ENCODE results near the gene MDH2.
A peak's percentile ranks its signal among the peaks of the same experiment; 100 is the strongest.
"Not testable (repeated sequence)": the region's sequence is repeated elsewhere in the genome, so short reads cannot be mapped to it uniquely, and the experiment has no call there.

MDH2 gene

GRCh38 chr7:76047811-76048667 lies at the start of gene MDH2, which contains the start of gene STYXL1:
MDH2 (plus strand) TSS chr7:76048106; CDS start chr7:76048161, 55 bp downstream.
STYXL1 (minus strand) TSS chr7:76048000; CDS start chr7:76030523, 17,477 bp downstream.
- DNase-seq: peak; percentile 97 to 98 (median 98)

- no peak for DNase-seq
Measured at GRCh38 chr7:76000566-76000965, 47.3 kb upstream of the MDH2 start.

GRCh38 chr7:76002139-76002538 lies 45.8 kb upstream of the MDH2 start:
- no peak for DNase-seq

- DNase-seq: no peak
Measured at GRCh38 chr7:76002822-76003221, 45.1 kb upstream of the MDH2 start.

- DNase-seq: no peak
Measured at GRCh38 chr7:76003351-76003750, 44.6 kb upstream of the MDH2 start.

- DNase-seq: not testable (repeated sequence)
Measured at GRCh38 chr7:76005004-76005403, 42.9 kb upstream of the MDH2 start.

GRCh38 chr7:76008156-76008687 lies 39.7 kb upstream of the MDH2 start:
- DNase-seq: no peak

- DNase-seq: no peak
Measured at GRCh38 chr7:76009672-76010600, 38.0 kb upstream of the MDH2 start.

- DNase-seq: no peak
Measured at GRCh38 chr7:76011442-76011861, 36.5 kb upstream of the MDH2 start.

GRCh38 chr7:76016191-76016947 lies 31.5 kb upstream of the MDH2 start:
- no peak for DNase-seq

- not testable (repeated sequence) for DNase-seq
Measured at GRCh38 chr7:76018520-76018919, 29.4 kb upstream of the MDH2 start.

- DNase-seq: peak; percentile 81 to 87 (median 82)
Measured at GRCh38 chr7:76020031-76020714, 27.7 kb upstream of the MDH2 start.

GRCh38 chr7:76022026-76022780 lies 25.7 kb upstream of the MDH2 start:
- no peak for DNase-seq

- DNase-seq: peak; percentile 85 to 88 (median 87)
Measured at GRCh38 chr7:76023002-76023401, 24.9 kb upstream of the MDH2 start.

GRCh38 chr7:76029682-76030081 lies 18.2 kb upstream of the MDH2 start:
- DNase-seq: not testable (repeated sequence)

- DNase-seq: no peak
Measured at GRCh38 chr7:76031964-76032363, 15.9 kb upstream of the MDH2 start.

- peak; percentile 16 to 32 (median 17) for DNase-seq
Measured at GRCh38 chr7:76037310-76037709, 10.6 kb upstream of the MDH2 start.

GRCh38 chr7:76040126-76040525 lies 7.8 kb upstream of the MDH2 start:
- DNase-seq: no peak

- DNase-seq: peak; percentile 27 to 45 (median 38)
Measured at GRCh38 chr7:76044375-76044865, 3.5 kb upstream of the MDH2 start.

- DNase-seq: peak; percentile 40 to 51 (median 47)
Measured at GRCh38 chr7:76047305-76047810, 548 bp upstream of the MDH2 start.

GRCh38 chr7:76048668-76048988 lies 722 bp downstream of the MDH2 start:
- no peak for DNase-seq
